ENCODE data around the gene ATXN1.
A peak's percentile ranks its signal among the peaks of the same experiment; 100 is the strongest.

Gene ATXN1

DNA sequence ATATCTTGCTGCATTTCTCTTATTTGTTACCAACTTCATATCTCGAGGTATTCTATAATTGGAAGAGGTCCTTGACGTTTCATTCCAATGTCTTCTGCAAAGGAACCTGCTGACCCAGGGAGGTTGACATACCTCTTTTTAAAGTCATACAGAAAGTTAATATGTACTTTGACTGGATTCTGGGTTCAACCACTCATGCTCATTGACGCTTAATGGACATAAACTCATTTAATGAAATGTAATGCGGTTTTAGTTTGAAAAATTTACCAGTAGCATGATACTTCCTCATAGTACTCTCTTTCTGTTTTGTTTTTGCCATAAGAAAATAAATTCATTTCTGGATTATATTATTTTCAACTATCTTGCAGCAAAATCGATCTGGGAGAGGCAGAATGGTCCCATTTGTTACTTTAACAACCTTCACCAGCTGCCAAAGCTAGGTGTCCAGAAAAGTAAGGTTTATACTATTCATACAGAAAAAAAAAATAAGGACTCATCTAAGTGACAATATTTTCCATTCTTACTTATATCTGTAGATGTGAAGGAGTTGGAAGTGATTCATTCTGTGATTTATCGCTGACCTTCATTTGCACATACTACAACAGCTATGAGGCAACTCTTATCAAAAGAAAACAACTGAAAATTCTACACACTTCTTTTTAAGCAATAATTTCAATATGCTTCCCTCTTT is 101.6 kb downstream of the ATXN1 start:
- H3K9ac ChIP-seq: no peak overlapping the region
- H3K4me3 ChIP-seq (IDR thresholded peaks at IDR 0.05; ENCODE audit: insufficient read depth, low read depth, low read length): no peak overlapping the region
- no peaks in the 10 kb centered on the region for H4K20me1 ChIP-seq (ENCODE audit: insufficient read depth)
- H3K27me3 ChIP-seq (ENCODE audit: insufficient read depth, low read depth): no peaks in the 10 kb centered on the region
- H3K4me1 ChIP-seq (ENCODE audit: low read depth, poor library complexity, severe bottlenecking): peaks cover 36% of the 10 kb centered on the region
- H2AFZ ChIP-seq (ENCODE audit: low read depth): no peak overlapping the region
- no peaks in the 10 kb centered on the region for H3K36me3 ChIP-seq (ENCODE audit: insufficient read depth)
- no peaks in the 10 kb centered on the region for H3K79me2 ChIP-seq (ENCODE audit: insufficient read depth, low read depth)
- TF ChIP-seq, protein P1, sequence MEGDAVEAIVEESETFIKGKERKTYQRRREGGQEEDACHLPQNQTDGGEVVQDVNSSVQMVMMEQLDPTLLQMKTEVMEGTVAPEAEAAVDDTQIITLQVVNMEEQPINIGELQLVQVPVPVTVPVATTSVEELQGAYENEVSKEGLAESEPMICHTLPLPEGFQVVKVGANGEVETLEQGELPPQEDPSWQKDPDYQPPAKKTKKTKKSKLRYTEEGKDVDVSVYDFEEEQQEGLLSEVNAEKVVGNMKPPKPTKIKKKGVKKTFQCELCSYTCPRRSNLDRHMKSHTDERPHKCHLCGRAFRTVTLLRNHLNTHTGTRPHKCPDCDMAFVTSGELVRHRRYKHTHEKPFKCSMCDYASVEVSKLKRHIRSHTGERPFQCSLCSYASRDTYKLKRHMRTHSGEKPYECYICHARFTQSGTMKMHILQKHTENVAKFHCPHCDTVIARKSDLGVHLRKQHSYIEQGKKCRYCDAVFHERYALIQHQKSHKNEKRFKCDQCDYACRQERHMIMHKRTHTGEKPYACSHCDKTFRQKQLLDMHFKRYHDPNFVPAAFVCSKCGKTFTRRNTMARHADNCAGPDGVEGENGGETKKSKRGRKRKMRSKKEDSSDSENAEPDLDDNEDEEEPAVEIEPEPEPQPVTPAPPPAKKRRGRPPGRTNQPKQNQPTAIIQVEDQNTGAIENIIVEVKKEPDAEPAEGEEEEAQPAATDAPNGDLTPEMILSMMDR (conservative IDR thresholded peaks at IDR 0.05; ENCODE audit: low read depth, low read length): no peak
- H3K27ac ChIP-seq: no peak overlapping the region
- no peak overlapping the region for H3K4me2 ChIP-seq

DNA sequence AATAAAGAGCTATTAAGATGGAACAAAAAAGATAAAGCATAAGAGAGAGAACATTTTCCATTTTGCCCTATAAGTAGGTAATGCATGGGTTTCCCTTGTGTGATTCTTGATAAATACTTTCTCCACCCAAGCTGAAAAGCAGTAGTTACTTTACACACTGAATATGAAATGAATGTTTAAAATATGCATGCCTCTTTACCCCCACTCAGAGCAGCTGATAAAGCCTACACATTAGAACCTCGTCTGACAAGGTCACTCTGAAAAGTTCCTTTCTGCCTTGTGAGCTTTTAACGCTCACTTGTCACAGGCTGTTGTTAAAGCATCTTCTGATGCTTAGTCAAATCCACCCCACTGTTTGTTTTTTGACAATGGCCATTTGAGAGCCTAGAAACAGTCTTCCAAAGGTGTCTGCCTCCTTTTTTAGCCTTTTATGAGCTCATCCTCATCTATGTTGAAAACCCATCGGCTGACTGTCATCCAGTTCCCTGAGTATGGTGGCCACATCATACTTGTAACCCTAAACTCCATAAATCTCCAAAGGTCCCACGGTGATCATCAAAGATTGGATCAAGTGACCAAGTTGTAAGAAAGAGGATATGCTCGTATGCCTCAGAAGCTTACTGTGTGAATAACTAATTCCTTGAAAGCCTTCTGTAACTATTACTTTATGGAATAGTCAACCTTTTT is 102.8 kb downstream of the ATXN1 start:
- H3K4me2 ChIP-seq: peak overlapping the region; percentile 31; the same call in 1 of the 2 replicates
- H4K20me1 ChIP-seq (ENCODE audit: insufficient read depth): no peaks in the 10 kb centered on the region
- H3K9ac ChIP-seq: no peak overlapping the region

DNA sequence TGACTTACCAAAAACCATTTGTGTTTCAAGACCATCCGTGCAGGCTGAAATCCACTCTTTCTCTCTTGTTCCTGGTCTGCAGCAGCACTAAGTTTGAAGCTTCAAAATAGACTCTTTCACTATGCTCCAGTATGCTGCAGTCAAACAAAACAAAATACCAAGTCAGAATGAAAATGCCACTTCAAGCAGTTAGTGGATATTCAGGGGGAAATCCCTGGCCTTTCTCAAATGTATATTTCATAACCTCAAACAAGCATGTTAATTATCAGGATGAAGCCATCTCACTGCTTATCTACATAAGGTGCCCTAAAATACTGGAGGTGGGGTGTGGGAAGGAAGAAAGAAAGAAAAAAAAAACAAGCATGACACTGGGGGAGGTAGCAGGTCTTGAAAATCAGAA is 103.5 kb downstream of the ATXN1 start:
- Histone ChIP-seq H3K27me3 (ENCODE audit: insufficient read depth, low read depth) (no peaks in the 10 kb centered on the region), H3K79me2 (ENCODE audit: insufficient read depth, low read depth) (no peaks in the 10 kb centered on the region), H2AFZ (ENCODE audit: low read depth) (no peak overlapping the region), H3K27ac (peak overlapping the region; percentile 23; the same call in 1 of the 2 replicates), H3K9ac (no peak overlapping the region), H4K20me1 (ENCODE audit: insufficient read depth) (no peaks in the 10 kb centered on the region), H3K4me2 (peak overlapping the region; percentile 31; the same call in 1 of the 2 replicates), H3K4me1 (ENCODE audit: low read depth, poor library complexity, severe bottlenecking) (peaks cover 44% of the 10 kb centered on the region), H3K36me3 (ENCODE audit: insufficient read depth) (no peaks in the 10 kb centered on the region), H3K4me3 (IDR thresholded peaks at IDR 0.05; ENCODE audit: insufficient read depth, low read depth, low read length) (no peak overlapping the region)
- TF ChIP-seq, protein P1 (conservative IDR thresholded peaks at IDR 0.05; ENCODE audit: low read depth, low read length): no peak

More for the DNA sequence above, 102.8 kb downstream of the ATXN1 start:
- no peaks in the 10 kb centered on the region for H3K79me2 ChIP-seq (ENCODE audit: insufficient read depth, low read depth)
- TF ChIP-seq, protein P1 (conservative IDR thresholded peaks at IDR 0.05; ENCODE audit: low read depth, low read length): no peak
- no peaks in the 10 kb centered on the region for H3K36me3 ChIP-seq (ENCODE audit: insufficient read depth)
- H2AFZ ChIP-seq (ENCODE audit: low read depth): no peak overlapping the region
- H3K4me3 ChIP-seq (IDR thresholded peaks at IDR 0.05; ENCODE audit: insufficient read depth, low read depth, low read length): no peak overlapping the region
- no peaks in the 10 kb centered on the region for H3K27me3 ChIP-seq (ENCODE audit: insufficient read depth, low read depth)
- H3K27ac ChIP-seq: no peak overlapping the region; the same call in 1 of the 2 replicates
- peaks cover 44% of the 10 kb centered on the region for H3K4me1 ChIP-seq (ENCODE audit: low read depth, poor library complexity, severe bottlenecking)

DNA sequence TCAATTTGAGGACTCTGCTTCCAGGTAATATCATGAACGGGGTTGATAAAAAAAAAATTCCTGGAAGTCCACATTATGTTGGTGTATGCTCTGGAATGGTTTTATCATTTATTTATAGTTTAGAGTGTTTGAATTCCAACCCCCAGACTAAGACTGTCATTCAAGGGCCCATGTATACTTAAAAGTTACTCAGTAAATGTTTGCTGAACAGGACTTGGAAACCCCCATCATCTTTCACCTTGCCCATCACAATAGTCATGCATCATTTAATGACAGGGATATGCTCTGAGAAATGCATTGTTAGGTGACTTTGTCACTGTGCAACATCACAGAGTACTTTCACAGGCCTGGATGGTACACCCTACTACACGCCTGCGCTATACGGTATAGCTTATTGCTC is 104.8 kb downstream of the ATXN1 start:
- TF ChIP-seq, protein P1 (conservative IDR thresholded peaks at IDR 0.05; ENCODE audit: low read depth, low read length): no peak
- Histone ChIP-seq H3K27me3 (ENCODE audit: insufficient read depth, low read depth) (no peaks in the 10 kb centered on the region), H3K79me2 (ENCODE audit: insufficient read depth, low read depth) (no peaks in the 10 kb centered on the region)

More for the DNA sequence above, 104.8 kb downstream of the ATXN1 start:
- Histone ChIP-seq H3K36me3 (ENCODE audit: insufficient read depth) (no peaks in the 10 kb centered on the region), H4K20me1 (ENCODE audit: insufficient read depth) (no peaks in the 10 kb centered on the region), H3K27ac (no peak overlapping the region), H2AFZ (ENCODE audit: low read depth) (no peak overlapping the region), H3K4me1 (ENCODE audit: low read depth, poor library complexity, severe bottlenecking) (peaks cover 44% of the 10 kb centered on the region), H3K4me3 (IDR thresholded peaks at IDR 0.05; ENCODE audit: insufficient read depth, low read depth, low read length) (no peak overlapping the region), H3K4me2 (no peak overlapping the region), H3K9ac (no peak overlapping the region)

Measured in KMS-11 (cell line).